HEK293T (cell line): ENCODE data around the gene FAH.

Experiments
- ARNT ChIP-seq: fragments of 450-650 bp; IDR thresholded peaks from 2 replicates; pipeline ENCODE4 v1.6.1; 2017; ENCODE audit warnings: mild to moderate bottlenecking
- BHLHE40 ChIP-seq: fragments of 450-650 bp; IDR thresholded peaks from 2 replicates; pipeline ENCODE4 v1.6.1; 2016; ENCODE audit warnings: mild to moderate bottlenecking, moderate library complexity, borderline replicate concordance
- CTBP1 ChIP-seq: fragments of 450-650 bp; IDR thresholded peaks from 2 replicates; pipeline ENCODE4 v1.6.1; 2016; ENCODE audit warnings: borderline replicate concordance
- ELF4 ChIP-seq: fragments of 450-650 bp; IDR thresholded peaks from 2 replicates; pipeline ENCODE4 v1.6.1; 2017; ENCODE audit warnings: antibody characterized with exemption
- FOXA1 ChIP-seq: fragments of 450-650 bp; IDR thresholded peaks from 2 replicates; pipeline ENCODE4 v1.6.1; 2016; ENCODE audit warnings: mild to moderate bottlenecking
- FOXK2 ChIP-seq: fragments of 450-650 bp; IDR thresholded peaks from 2 replicates; pipeline ENCODE4 v1.6.1; 2016; ENCODE audit warnings: mild to moderate bottlenecking
- FOXM1 ChIP-seq: fragments of 450-650 bp; IDR thresholded peaks from 2 replicates; pipeline ENCODE4 v1.6.1; 2017; ENCODE audit warnings: mild to moderate bottlenecking, borderline replicate concordance
- HDGF ChIP-seq: fragments of 450-650 bp; IDR thresholded peaks from 2 replicates; pipeline ENCODE4 v1.6.1; 2017; ENCODE audit warnings: antibody characterized with exemption, borderline replicate concordance
- LEF1 ChIP-seq: fragments of 450-650 bp; IDR thresholded peaks from 2 replicates; pipeline ENCODE4 v1.6.1; 2017; ENCODE audit warnings: mild to moderate bottlenecking, borderline replicate concordance
- NFRKB ChIP-seq: fragments of 450-650 bp; IDR thresholded peaks from 2 replicates; pipeline ENCODE4 v1.6.1; 2016; ENCODE audit warnings: mild to moderate bottlenecking, moderate library complexity
- SP1 ChIP-seq: fragments of 450-650 bp; IDR thresholded peaks from 2 replicates; pipeline ENCODE4 v1.6.1; 2017
- SUZ12 ChIP-seq: fragments of 450-650 bp; IDR thresholded peaks from 2 replicates; pipeline ENCODE4 v1.6.1; 2016; ENCODE audit warnings: mild to moderate bottlenecking
- TARDBP ChIP-seq: fragments of 450-650 bp; IDR thresholded peaks from 2 replicates; pipeline ENCODE4 v1.6.1; 2016

DNA sequence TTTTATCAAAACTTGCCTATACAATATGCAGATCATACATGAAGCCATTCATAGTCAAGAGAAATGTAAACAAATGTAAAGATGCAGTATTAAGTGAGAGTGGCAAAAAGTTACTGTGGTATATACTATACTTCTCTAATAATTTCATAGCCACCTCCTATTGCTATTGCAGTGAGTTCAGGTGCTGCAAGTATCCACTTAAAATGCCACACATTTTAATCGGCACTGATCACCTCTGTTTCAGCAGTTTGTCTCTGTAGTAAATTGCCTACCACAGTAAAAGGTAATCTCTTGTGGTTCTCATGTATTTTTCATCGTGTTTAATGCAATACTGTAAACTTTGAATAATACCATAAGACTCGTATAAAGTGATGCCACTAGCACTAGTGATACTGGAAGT lies 20.4 kb upstream of the FAH start:
- TF ChIP-seq FOXA1 (no peak), NFRKB (no peak), FOXK2 (no peak), BHLHE40 (no peak), CTBP1 (no peak), HDGF (no peak), SUZ12 (no peak), TARDBP (no peak), FOXM1 (no peak), ARNT (no peak), LEF1 (no peak), ELF4 (no peak), SP1 (no peak)
